ENCODE results near the gene KRT33B.

KRT33B gene

DNA sequence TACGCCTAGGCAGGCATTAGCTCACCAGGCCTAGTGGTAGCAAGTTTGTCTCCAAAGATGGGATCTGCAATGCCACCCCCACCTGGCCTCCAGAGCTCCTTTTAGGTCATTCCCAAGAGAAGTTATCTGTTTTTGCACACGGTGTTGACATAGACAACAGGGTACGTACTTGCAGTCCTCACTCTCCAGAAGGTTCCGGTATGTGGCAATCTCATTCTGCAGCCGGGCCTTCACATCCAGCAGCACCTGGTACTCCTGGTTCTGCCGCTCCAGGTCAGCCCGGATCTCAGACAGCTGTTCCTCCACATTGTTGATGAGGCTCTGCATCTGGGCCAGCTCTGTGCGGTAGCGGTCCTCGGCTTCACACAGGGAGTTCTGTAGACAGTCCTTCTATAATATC is 37.6 kb upstream of the KRT33B start:
- no peak for TF ChIP-seq CTCF (IDR thresholded peaks at IDR 0.05; ENCODE audit: borderline replicate concordance, extremely low read depth, low read length, poor library complexity, severe bottlenecking)
- TF ChIP-seq EZH2 (IDR thresholded peaks at IDR 0.05; ENCODE audit: borderline replicate concordance, low read depth, low read length, severe bottlenecking), result no peak

GRCh38 chr17:41406205-41406604 is 36.6 kb upstream of the KRT33B start:
- no peak overlapping the region for H3K9ac ChIP-seq (ENCODE audit: low read depth, low read length)
- no peak for ATAC-seq (ENCODE audit: insufficient read depth, low read depth)
- H3K4me1 ChIP-seq (ENCODE audit: insufficient read depth, low read length), result no peaks in the 10 kb centered on the region
- no peaks in the 10 kb centered on the region for H3K36me3 ChIP-seq (ENCODE audit: insufficient read depth, low read length)
- H3K27me3 ChIP-seq (ENCODE audit: insufficient read depth, low read length, poor library complexity), result peaks cover 5% of the 10 kb centered on the region
- no peak overlapping the region for H3K27ac ChIP-seq (ENCODE audit: low read length)
- no peak overlapping the region for H2AFZ ChIP-seq (ENCODE audit: low read depth, low read length)
- H3K4me3 ChIP-seq (ENCODE audit: low read depth in 1 of 2, low read length in 2 of 2), result no peak overlapping the region
- no peak for DNase-seq
- H3K9me3 ChIP-seq (ENCODE audit: insufficient read depth, low read length, severe bottlenecking), result no peaks in the 10 kb centered on the region
- no peak for TF ChIP-seq EZH2 (IDR thresholded peaks at IDR 0.05; ENCODE audit: borderline replicate concordance, low read depth, low read length, severe bottlenecking)
- TF ChIP-seq CTCF (IDR thresholded peaks at IDR 0.05; ENCODE audit: borderline replicate concordance, extremely low read depth, low read length, poor library complexity, severe bottlenecking), result no peak
- peaks cover 3% of the 10 kb centered on the region; the same call in 1 of the 2 replicates for H4K20me1 ChIP-seq (ENCODE audit: insufficient read depth, low read length)
- H3K4me2 ChIP-seq (ENCODE audit: insufficient read depth, low read length), result no peak overlapping the region
- H3K79me2 ChIP-seq (ENCODE audit: insufficient read depth, low read length), result no peaks in the 10 kb centered on the region

More for the DNA sequence above, 37.6 kb upstream of the KRT33B start:
- Histone ChIP-seq H3K9me3 (ENCODE audit: insufficient read depth, low read length, severe bottlenecking) (no peaks in the 10 kb centered on the region), H2AFZ (ENCODE audit: low read depth, low read length) (no peak overlapping the region), H3K4me2 (ENCODE audit: insufficient read depth, low read length) (no peak overlapping the region), H3K4me3 (ENCODE audit: low read depth in 1 of 2, low read length in 2 of 2) (no peak overlapping the region), H4K20me1 (ENCODE audit: insufficient read depth, low read length) (peaks cover 3% of the 10 kb centered on the region; the same call in 1 of the 2 replicates), H3K27me3 (ENCODE audit: insufficient read depth, low read length, poor library complexity) (peaks cover 8% of the 10 kb centered on the region), H3K4me1 (ENCODE audit: insufficient read depth, low read length) (no peaks in the 10 kb centered on the region), H3K36me3 (ENCODE audit: insufficient read depth, low read length) (no peaks in the 10 kb centered on the region), H3K9ac (ENCODE audit: low read depth, low read length) (no peak overlapping the region), H3K79me2 (ENCODE audit: insufficient read depth, low read length) (no peaks in the 10 kb centered on the region), H3K27ac (ENCODE audit: low read length) (no peak overlapping the region)
- ATAC-seq (ENCODE audit: insufficient read depth, low read depth), result no peak
- no peak for DNase-seq

GRCh38 chr17:41404024-41404671 is 34.5 kb upstream of the KRT33B start:
- DNase-seq, result no peak

More at GRCh38 chr17:41404024-41404671, 34.5 kb upstream of the KRT33B start:
- H4K20me1 ChIP-seq (ENCODE audit: insufficient read depth, low read length), result peaks cover 3% of the 10 kb centered on the region; the same call in 1 of the 2 replicates
- H2AFZ ChIP-seq (ENCODE audit: low read depth, low read length), result no peak overlapping the region
- H3K4me2 ChIP-seq (ENCODE audit: insufficient read depth, low read length), result no peak overlapping the region
- no peak for ATAC-seq (ENCODE audit: insufficient read depth, low read depth)
- TF ChIP-seq EZH2 (IDR thresholded peaks at IDR 0.05; ENCODE audit: borderline replicate concordance, low read depth, low read length, severe bottlenecking) (no peak), CTCF (IDR thresholded peaks at IDR 0.05; ENCODE audit: borderline replicate concordance, extremely low read depth, low read length, poor library complexity, severe bottlenecking) (no peak)
- no peaks in the 10 kb centered on the region for H3K36me3 ChIP-seq (ENCODE audit: insufficient read depth, low read length)
- H3K4me3 ChIP-seq (ENCODE audit: low read depth in 1 of 2, low read length in 2 of 2), result no peak overlapping the region
- H3K9ac ChIP-seq (ENCODE audit: low read depth, low read length), result no peak overlapping the region
- H3K79me2 ChIP-seq (ENCODE audit: insufficient read depth, low read length), result no peaks in the 10 kb centered on the region
- H3K9me3 ChIP-seq (ENCODE audit: insufficient read depth, low read length, severe bottlenecking), result no peaks in the 10 kb centered on the region
- H3K27me3 ChIP-seq (ENCODE audit: insufficient read depth, low read length, poor library complexity), result peaks cover 15% of the 10 kb centered on the region
- no peaks in the 10 kb centered on the region for H3K4me1 ChIP-seq (ENCODE audit: insufficient read depth, low read length)
- H3K27ac ChIP-seq (ENCODE audit: low read length), result no peak overlapping the region
